HCT116 (cell line): ENCODE data around the gene CINP. TPM values are rescaled to one million over a fixed set of nuclear protein-coding genes. Genes with fewer than 3 reads are reported as not detected.

ENCODE experiments used
- ATAC-seq: fragments of 200-7000 bp; cut with Tn5 transposase; 2 replicates; pipeline ENCODE4 v1.9.1; 2020; ENCODE audit warnings: mild to moderate bottlenecking, moderate library complexity
- BruUV-seq: library from RNA; stranded (reverse); fragments of 400-500 nt; replicated peaks from 2 replicates; lab custom pipeline; 2021; lab: Mats Ljungman, UMichigan
- CTCF ChIA-PET: fragments of 300-600 bp; sonication (Branson Sonifier 250); formaldehyde crosslinking; loops from one replicate; lab custom pipeline; 2021; ENCODE audit warnings: antibody characterized with exemption; lab: Charles Lee
- POLR2A ChIA-PET: fragments of 300-600, 350-600 bp; sonication (Branson Sonifier 250); formaldehyde crosslinking; loops from one replicate; lab custom pipeline; 2021; ENCODE audit warnings: antibody characterized with exemption; lab: Charles Lee
- RAD21 ChIA-PET, 2 experiments: fragments of 300-600 bp; sonication (Branson Sonifier 250); formaldehyde crosslinking; loops; one replicate each; lab custom pipeline; 2023; ENCODE audit warnings: low total read pairs in 2 of 2; ENCODE audit not compliant: uncharacterized antibody in 2 of 2, unreplicated experiment in 2 of 2, low non-redundant PET in 1 of 2; lab: Charles Lee
- DNase-seq: peaks from one replicate; pipeline ENCODE4 v3.0.0-alpha.2; 2010; ENCODE audit warnings: low read depth, low spot score
- H2AFZ ChIP-seq: fragments of 200-600 bp; shearing (Covaris generic), sonication (generic); 2 replicates; pipeline ENCODE4 v1.6.1; 2017; ENCODE audit warnings: low read depth, mixed run types, mixed read lengths, antibody characterized with exemption, low read length; ENCODE audit not compliant: poor library complexity, severe bottlenecking
- H3K27ac ChIP-seq: 2 replicates; pipeline ENCODE4 v1.5.1; 2012; ENCODE audit warnings: low read depth, low read length
- H3K27me3 ChIP-seq: fragments of 200-600 bp; sonication (generic); 2 replicates; pipeline ENCODE4 v1.6.1; 2016; ENCODE audit warnings: mixed run types, low read length, mixed read lengths; ENCODE audit not compliant: insufficient read depth
- H3K36me3 ChIP-seq, 2 experiments: fragments of 200-500 bp in 1 of 2; fragments of 200-600 bp in 1 of 2; sonication (Bioruptor generic) in 1 of 2; sonication (generic) in 1 of 2; 2 replicates each; pipeline versions ENCODE4 v1.5.1 to v1.6.1; 2014 to 2016; ENCODE audit warnings: low read length in 2 of 2, inconsistent platforms in 1 of 2, mixed read lengths in 1 of 2, mixed run types in 1 of 2; ENCODE audit not compliant: insufficient read depth in 2 of 2, control insufficient read depth in 1 of 2
- H3K4me1 ChIP-seq, 2 experiments: fragments of 200-600 bp in 1 of 2; sonication (generic) in 1 of 2; 2 replicates each; pipeline versions ENCODE4 v1.5.1 to v1.6.1; 2012 to 2017; ENCODE audit warnings: low read length in 2 of 2, inconsistent platforms in 1 of 2, mild to moderate bottlenecking in 1 of 2, mixed read lengths in 1 of 2, mixed run types in 1 of 2, moderate library complexity in 1 of 2; ENCODE audit not compliant: insufficient read depth in 2 of 2, control insufficient read depth in 1 of 2
- H3K4me2 ChIP-seq: fragments of 200-600 bp; sonication (generic); 2 replicates; pipeline ENCODE4 v1.6.1; 2017; ENCODE audit warnings: mixed run types, low read length, mixed read lengths
- H3K4me3 ChIP-seq, 2 experiments: fragments of 200-600 bp in 1 of 2; sonication (generic) in 1 of 2; replicated peaks in 1 of 2; 2 replicates each; pipeline ENCODE4 v1.5.1; 2011 to 2016; ENCODE audit warnings: low read length in 2 of 2, control low read depth in 1 of 2, low read depth in 1 of 2, mild to moderate bottlenecking in 1 of 2, mixed read lengths in 1 of 2, mixed run types in 1 of 2
- H3K79me2 ChIP-seq: fragments of 200-600 bp; sonication (generic); 2 replicates; pipeline ENCODE4 v1.6.1; 2017; ENCODE audit warnings: mild to moderate bottlenecking, mixed run types, low read length, moderate library complexity, mixed read lengths; ENCODE audit not compliant: insufficient read depth
- H3K9ac ChIP-seq: fragments of 200-600 bp; sonication (generic); 2 replicates; pipeline ENCODE4 v1.6.1; 2016; ENCODE audit warnings: low read length, mixed read lengths
- H3K9me2 ChIP-seq: fragments of 200-600 bp; sonication (generic), shearing (Covaris generic); 2 replicates; pipeline ENCODE4 v1.6.1; 2017; ENCODE audit warnings: mixed run types, mild to moderate bottlenecking, moderate library complexity; ENCODE audit not compliant: insufficient read depth
- H3K9me3 ChIP-seq, 2 experiments: fragments of 200-500 bp in 1 of 2; fragments of 200-600 bp in 1 of 2; sonication (Bioruptor generic) in 1 of 2; sonication (generic) in 1 of 2; 2 replicates each; pipeline ENCODE4 v1.6.1; 2014 to 2017; ENCODE audit warnings: low read length in 2 of 2, mixed read lengths in 2 of 2, inconsistent platforms in 1 of 2, low read depth in 1 of 2, mild to moderate bottlenecking in 1 of 2, mixed run types in 1 of 2, moderate library complexity in 1 of 2; ENCODE audit not compliant: control insufficient read depth in 1 of 2, insufficient read depth in 1 of 2
- H4K20me1 ChIP-seq: fragments of 200-600 bp; sonication (generic), shearing (Covaris generic); 2 replicates; pipeline ENCODE4 v1.6.1; 2017; ENCODE audit warnings: mixed run types, mild to moderate bottlenecking, moderate library complexity; ENCODE audit not compliant: insufficient read depth
- POLR2AphosphoS5 ChIP-seq: IDR thresholded peaks from 2 replicates; pipeline ENCODE4 v1.6.1; 2011; ENCODE audit warnings: mild to moderate bottlenecking, low read depth, low read length, moderate library complexity
- SIN3A ChIP-seq: IDR thresholded peaks from 2 replicates; pipeline ENCODE4 v1.6.1; 2012; ENCODE audit warnings: low read depth
- YY1 ChIP-seq: IDR thresholded peaks from 2 replicates; pipeline ENCODE4 v1.6.1; 2011; ENCODE audit warnings: low read length, low read depth, moderate library complexity, mild to moderate bottlenecking; ENCODE audit not compliant: insufficient replicate concordance; ENCODE audit errors: extremely low read depth
- ZBTB33 ChIP-seq: IDR thresholded peaks from 2 replicates; pipeline ENCODE4 v1.6.1; 2011; ENCODE audit warnings: mild to moderate bottlenecking, low read length, moderate library complexity; ENCODE audit not compliant: insufficient replicate concordance; ENCODE audit errors: extremely low read depth
- intact Hi-C: fragments of 100-400 bp; cut with micrococcal nuclease; formaldehyde crosslinking; loops from 2 replicates; pipeline ENCODE4 v1.10.0; 2022
- total RNA-seq: library from RNA; stranded (reverse); gene quantifications from one replicate; pipeline ENCODE4 v1.2.1, GENCODE V29; 2021; ENCODE audit not compliant: unreplicated experiment

Gene CINP
- total RNA-seq, 1 experiment from 2014 or later = 49.1 TPM

GRCh38 chr14:102319351-102320032 lies 43.2 kb downstream of the CINP start, which contains the start of gene ZNF839:
TSS of gene ZNF839 (plus strand) at chr14:102319746. CDS start at chr14:102319766, 20 bp downstream.
- no TSS peak for BruUV-seq
- CTCF ChIA-PET = no interaction called here

More at GRCh38 chr14:102319351-102320032, 43.2 kb downstream of the CINP start, which contains the start of gene ZNF839:
- DNase-seq = peak; percentile 81
- Histone ChIP-seq H3K4me2 (peak within 1 kb of the TSS; percentile 97), H3K27ac (peak within 1 kb of the TSS; percentile 77), H3K4me3 (peak within 1 kb of the TSS; percentile 91 to 96), H3K4me1 (peaks cover 36 to 63% of the 10 kb centered on the region in 2 experiments), H3K9me2 (no peaks in the 10 kb centered on the region), H3K36me3 (no peaks in the 10 kb centered on the region), H3K9me3 (no peaks in the 10 kb centered on the region), H2AFZ (peak within 1 kb of the TSS; percentile 58), H3K79me2 (peaks cover 19% of the 10 kb centered on the region), H3K9ac (peak within 1 kb of the TSS; percentile 93), H3K27me3 (no peaks in the 10 kb centered on the region), H4K20me1 (no peaks in the 10 kb centered on the region)
- intact Hi-C loops = no loop called here
- RAD21 ChIA-PET = interaction anchor here in 1 of 2 experiments (0.5 kb wide), 1 partner anchor 273 kb away, joined by 6 read pairs; no protein-coding TSS in a partner anchor
- POLR2A ChIA-PET = no interaction called here
- TF ChIP-seq YY1 (peak; percentile 95), POLR2AphosphoS5 (peak; percentile 76), ZBTB33 (peak; percentile 89), SIN3A (no peak)
- ATAC-seq = peak; percentile 68
